Renal cortical epithelial cell (primary cell): ENCODE data around the gene TMEM127. TPM values are rescaled to one million over a fixed set of nuclear protein-coding genes. Genes with fewer than 3 reads are reported as not detected.
A peak's percentile ranks its signal among the peaks of the same experiment; 100 is the strongest.

Experiments used
- DNase-seq: peaks from one replicate; pipeline ENCODE4 v3.0.0-alpha.2; 2011; ENCODE audit warnings: low read depth
- total RNA-seq: library from RNA; depleted of rRNA; stranded (reverse); fragments of >200 nt; gene quantifications from 2 replicates; pipeline ENCODE4 v1.2.3, GENCODE V29; 2014

The TMEM127 gene
- total RNA-seq, 1 donor from 2014 or later, result 48.0 TPM

DNA sequence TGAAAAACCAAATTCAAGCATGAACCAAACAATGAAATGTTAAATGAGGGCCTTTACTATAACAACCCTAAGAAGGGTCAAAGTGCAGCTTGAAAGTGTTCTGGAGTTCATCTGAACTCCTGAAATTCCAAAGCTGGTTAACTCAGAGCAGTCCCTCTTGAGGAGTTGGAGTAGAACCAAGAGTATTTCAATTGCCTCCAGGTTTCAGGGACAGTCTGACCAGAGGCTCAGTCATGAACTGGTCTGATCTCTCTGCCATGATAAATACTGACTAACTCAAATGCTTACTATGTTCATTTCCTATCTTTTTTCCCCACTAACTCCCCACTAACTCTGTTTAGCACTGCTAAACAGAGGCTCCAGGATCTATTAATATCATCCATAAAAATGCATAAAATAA is 59.9 kb downstream of the TMEM127 start:
- DNase-seq, result peak; percentile 51

DNA sequence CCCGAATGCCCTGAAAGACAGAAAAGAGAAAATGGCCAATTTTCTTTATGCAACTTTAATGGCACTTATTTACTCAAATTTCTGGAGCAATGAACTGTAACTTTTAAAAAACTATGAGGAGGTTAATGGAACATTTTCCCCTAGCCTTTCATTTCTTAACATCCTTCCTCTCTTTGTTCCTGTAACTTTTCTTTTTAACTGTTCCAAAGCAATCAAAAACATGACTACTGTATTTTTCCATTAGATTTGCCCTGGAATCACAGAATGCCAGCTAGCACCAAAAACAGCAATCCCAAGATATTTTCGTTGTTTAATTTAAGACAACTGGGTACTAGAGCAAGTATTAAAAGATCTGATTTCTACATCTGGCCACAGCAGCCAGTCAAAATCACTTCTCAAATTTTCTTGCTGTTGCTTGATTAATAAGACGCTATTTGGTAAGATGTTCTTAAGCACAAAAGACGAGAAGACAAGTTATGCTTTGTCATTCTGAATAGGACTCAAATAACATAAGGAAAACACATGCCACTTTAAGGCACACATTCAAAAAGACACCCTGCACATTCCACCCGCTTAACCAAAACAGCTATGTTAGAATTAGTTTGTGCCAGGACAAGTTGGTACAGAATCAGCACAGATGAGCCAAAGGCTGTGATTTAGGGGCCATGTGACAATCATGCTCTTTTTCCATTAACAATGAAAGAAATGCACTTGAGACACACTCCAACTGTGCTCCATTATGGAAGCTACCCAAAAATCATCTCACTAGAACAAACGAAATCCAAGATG is 60.8 kb downstream of the TMEM127 start:
- no peak for DNase-seq

DNA sequence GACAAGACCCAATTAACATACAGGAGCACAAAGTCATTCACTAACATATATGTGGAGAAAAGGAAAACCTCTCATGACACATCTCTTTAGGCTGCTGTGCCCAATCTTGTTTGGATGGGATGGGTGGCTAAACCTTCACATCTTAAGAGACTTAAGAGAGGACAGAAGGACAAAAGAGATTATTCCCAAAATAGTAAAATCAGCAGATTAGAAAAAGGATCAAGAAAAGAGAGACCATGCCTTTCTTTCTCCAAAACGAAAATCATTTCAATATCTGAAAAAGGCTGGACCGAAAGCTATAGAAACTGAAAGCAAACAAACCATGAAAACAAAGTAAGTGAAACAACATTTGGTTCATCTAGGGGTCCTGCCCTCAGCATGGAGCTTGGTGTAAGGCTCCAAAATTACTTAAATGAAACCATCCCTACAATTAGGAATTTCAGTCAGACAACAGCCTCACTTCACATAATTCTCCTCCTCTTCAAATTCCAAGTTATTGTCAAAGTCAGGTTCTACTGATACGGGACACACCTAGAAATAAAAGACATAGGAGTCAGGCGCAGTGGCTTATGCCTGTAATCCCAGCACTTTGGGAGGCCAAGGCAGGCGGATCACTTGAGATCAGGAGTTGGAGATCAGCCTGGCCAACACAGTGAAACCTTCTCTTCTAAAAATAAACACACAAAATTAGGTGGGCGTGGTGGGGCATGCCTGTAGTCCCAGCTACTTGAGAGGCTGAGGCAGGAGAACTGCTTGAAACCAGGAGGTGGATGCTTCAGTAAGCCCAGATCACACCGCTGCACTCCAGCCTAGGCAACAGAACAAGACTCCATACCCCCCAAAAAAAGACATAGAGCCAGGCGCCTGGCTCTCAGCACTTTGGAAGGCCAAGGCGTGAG is 62.4 kb downstream of the TMEM127 start:
- DNase-seq, result no peak

DNA sequence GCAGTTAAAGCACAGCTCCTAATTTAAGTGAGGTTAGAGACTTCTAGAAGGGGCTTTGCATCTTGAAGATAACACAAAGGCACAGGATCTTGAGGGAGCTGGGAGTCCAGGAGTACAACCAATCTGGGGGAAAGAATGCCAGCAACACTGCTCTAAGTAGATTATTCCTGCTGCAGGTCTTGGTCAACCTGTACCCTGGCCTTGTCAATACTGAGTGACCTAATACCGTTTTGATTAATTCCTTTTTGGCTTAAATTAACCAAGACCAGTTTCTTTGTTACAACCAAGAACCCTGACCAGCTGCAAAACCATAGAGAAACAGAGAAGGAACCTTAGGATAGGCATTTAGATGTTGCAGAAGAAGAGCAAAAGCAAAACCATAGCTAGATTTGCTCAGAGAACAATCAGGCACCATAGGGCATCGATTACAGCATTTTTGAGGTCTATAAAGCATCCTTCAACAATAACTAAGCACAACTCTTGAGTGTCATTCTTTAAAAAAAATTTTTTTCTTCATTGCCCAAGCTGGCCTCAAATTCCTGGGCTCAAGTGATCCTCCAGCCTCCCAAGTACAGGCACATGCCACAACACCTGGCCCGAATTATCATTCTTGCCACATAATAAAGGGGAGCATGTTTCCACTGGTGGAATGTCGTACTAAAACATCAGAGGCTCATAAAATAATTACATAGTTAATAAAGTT is 63.5 kb downstream of the TMEM127 start:
- no peak for DNase-seq

DNA sequence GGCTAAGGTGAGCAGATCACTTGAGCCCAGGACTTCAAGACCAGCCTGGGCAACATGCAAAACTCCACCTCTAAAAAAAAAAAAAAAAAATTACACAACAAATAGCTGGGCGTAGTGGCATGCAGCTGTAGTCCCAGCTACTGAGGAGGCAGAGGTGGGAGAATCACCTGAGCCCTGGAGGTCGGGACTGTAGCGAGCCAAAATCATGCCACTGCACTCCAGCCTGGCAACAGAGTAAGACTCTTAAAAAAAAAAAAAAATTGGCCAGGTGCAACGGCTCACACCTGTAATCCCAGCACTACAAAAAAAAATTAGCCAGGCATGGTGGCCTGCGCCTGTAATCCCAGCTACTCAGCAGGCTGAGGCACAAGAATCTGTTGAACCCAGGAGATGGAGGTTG is 64.5 kb downstream of the TMEM127 start:
- no peak for DNase-seq

DNA sequence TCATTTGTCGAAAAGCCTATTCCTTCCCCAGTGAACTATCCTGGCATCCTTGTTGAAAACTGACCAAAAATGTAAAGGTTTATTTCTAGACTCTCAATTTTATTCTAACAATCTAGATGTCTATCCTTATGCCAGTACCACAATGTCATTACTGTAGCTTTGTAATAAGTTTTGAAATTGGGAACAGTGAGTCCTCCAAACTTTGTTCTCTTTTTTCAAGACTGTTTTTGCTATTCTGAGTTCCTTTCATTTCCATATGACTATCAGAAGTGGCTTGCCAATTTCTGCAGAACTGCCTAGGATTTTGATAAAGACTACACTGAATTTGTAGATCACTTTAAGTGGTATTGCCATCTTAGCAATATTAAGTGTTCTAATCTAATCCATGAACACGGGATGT is 66.9 kb downstream of the TMEM127 start:
- no peak for DNase-seq

Other genes starting within 250 kb of the TMEM127 start
- gene GPAT2, start 231.1 kb downstream of the TMEM127 start, total RNA-seq, result 0.17 and 2.0 TPM in 2 replicates
- gene ADRA2B, start 149.4 kb downstream of the TMEM127 start, total RNA-seq, result not detected in 2 replicates
- gene ASTL, start 127.5 kb downstream of the TMEM127 start, total RNA-seq, result not detected in 2 replicates
- 0.17 and 0.40 TPM in 2 replicates for gene DUSP2, start 120.6 kb downstream of the TMEM127 start, total RNA-seq
- 135 and 145 TPM in 2 replicates for gene STARD7, start 57.2 kb downstream of the TMEM127 start, total RNA-seq
- gene CIAO1, start 228 bp upstream of the TMEM127 start, total RNA-seq, result 95.9 and 107 TPM in 2 replicates
- gene SNRNP200, start 39.5 kb upstream of the TMEM127 start, total RNA-seq, result 36.8 and 129 TPM in 2 replicates
- 0.89 and 4.2 TPM in 2 replicates for gene ITPRIPL1, start 59.3 kb upstream of the TMEM127 start, total RNA-seq
- gene NCAPH, start 69.8 kb upstream of the TMEM127 start, total RNA-seq, result 0.65 and 17.0 TPM in 2 replicates
- gene NEURL3, start 239.4 kb upstream of the TMEM127 start, total RNA-seq, result 9.0 and 31.1 TPM in 2 replicates